ENCODE results near the gene EGLN3. TPM values are rescaled to one million over a fixed set of nuclear protein-coding genes. Genes with fewer than 3 reads are reported as not detected.

Gene EGLN3
- total and polyA plus RNA-seq, 2 of the 13 experiments (the other 11 are each of a cell fraction or from before 2014, with no cell fraction given): 0.18 to 27.3 TPM

GRCh38 chr14:33909380-33910084, 41.3 kb downstream of the EGLN3 start (continued):
- TF ChIP-seq SKIL (CRISPR knock-in tag; IDR thresholded peaks at IDR 0.05; ENCODE audit: borderline replicate concordance) (no peak), ZNF567 (CRISPR knock-in tag; IDR thresholded peaks at IDR 0.05; ENCODE audit: borderline replicate concordance) (0 out of 2 replicates have a peak, but pooled peaks have one; percentile 65), U2AF2 (IDR thresholded peaks at IDR 0.05; ENCODE audit: low read depth, low read length) (no peak), RCOR2 (CRISPR knock-in tag; IDR thresholded peaks at IDR 0.05) (peak; percentile 89; the same call in 1 of the 2 replicates), MLLT10 (CRISPR knock-in tag; IDR thresholded peaks at IDR 0.05) (no peak), ZKSCAN1 (IDR thresholded peaks at IDR 0.05; ENCODE audit: low read length) (no peak), ZMAT5 (CRISPR knock-in tag; IDR thresholded peaks at IDR 0.05; ENCODE audit: borderline replicate concordance, low read depth) (no peak), NFKBIZ (CRISPR knock-in tag; IDR thresholded peaks at IDR 0.05) (no peak), ZBTB40 (IDR thresholded peaks at IDR 0.05) (no peak), ZBTB40 (CRISPR knock-in tag; IDR thresholded peaks at IDR 0.05) (peak; percentile 60; the same call in 1 of the 2 replicates), JUNB (CRISPR knock-in tag; IDR thresholded peaks at IDR 0.05; ENCODE audit: borderline replicate concordance) (no peak), SETDB1 (CRISPR knock-in tag; IDR thresholded peaks at IDR 0.05; ENCODE audit: borderline replicate concordance) (no peak), FOXJ3 (CRISPR knock-in tag; IDR thresholded peaks at IDR 0.05; ENCODE audit: borderline replicate concordance) (peak; percentile 93), HNF4G (IDR thresholded peaks at IDR 0.05; ENCODE audit: borderline replicate concordance, low read depth, low read length) (peak; percentile 93), HNF4G (CRISPR knock-in tag; IDR thresholded peaks at IDR 0.05; ENCODE audit: borderline replicate concordance, low read depth) (peak; percentile 68; the same call in 1 of the 2 replicates), ZNF564 (CRISPR knock-in tag; IDR thresholded peaks at IDR 0.05) (peak; percentile 71; the same call in 1 of the 2 replicates), ZSCAN29 (CRISPR knock-in tag; conservative IDR thresholded peaks at IDR 0.05) (no peak), ERF (CRISPR knock-in tag; IDR thresholded peaks at IDR 0.05) (peak; percentile 99), ZNF672 (CRISPR knock-in tag; IDR thresholded peaks at IDR 0.05) (no peak)
